Heart right ventricle (tissue), 16 donors: ENCODE data around the gene CLDN6. TPM values are rescaled to one million over a fixed set of nuclear protein-coding genes. Genes with fewer than 3 reads are reported as not detected.

Source experiments
- ATAC-seq, 8 donors: fragments of 200-7000 bp; cut with Tn5 transposase; one replicate each; pipeline ENCODE4 v1.9.1; 2020; ENCODE audit warnings: mild to moderate bottlenecking in 8 of 8, moderate library complexity in 8 of 8, moderate number of reproducible peaks in 1 of 8
- DNase-seq, 2 donors: peaks; one replicate each; pipeline ENCODE4 v3.0.0-alpha.2; 2020
- H3K27ac ChIP-seq, 10 donors: fragments of 200-600 bp; sonication (generic) in 2 of 10; one replicate each; pipeline versions ENCODE4 v1.5.0 to v1.8.0; 2020 to 2022; ENCODE audit warnings: mild to moderate bottlenecking in 3 of 10
- H3K27me3 ChIP-seq, 7 donors: fragments of 200-600 bp; one replicate each; pipeline ENCODE4 v1.8.0; 2021 to 2022; ENCODE audit warnings: mild to moderate bottlenecking in 2 of 7
- H3K36me3 ChIP-seq, 9 donors: fragments of 200-600 bp; sonication (generic) in 1 of 9; one replicate each; pipeline versions ENCODE4 v1.5.0 to v1.8.0; 2020 to 2022; ENCODE audit warnings: mild to moderate bottlenecking in 2 of 9
- H3K4me1 ChIP-seq, 9 donors: fragments of 200-600 bp; sonication (generic) in 1 of 9; one replicate each; pipeline versions ENCODE4 v1.5.0 to v1.8.0; 2020 to 2022; ENCODE audit warnings: mild to moderate bottlenecking in 4 of 9
- H3K4me3 ChIP-seq, 10 donors: fragments of 200-600 bp; sonication (generic) in 2 of 10; one replicate each; pipeline versions ENCODE4 v1.5.0 to v1.8.0; 2020 to 2022; ENCODE audit warnings: mild to moderate bottlenecking in 7 of 10, moderate library complexity in 2 of 10
- H3K9me3 ChIP-seq, 11 donors: fragments of 200-600 bp in 10 of 11; sonication (generic) in 2 of 11; one replicate each; pipeline versions ENCODE4 v1.5.0 to v1.8.0; 2013 to 2022; ENCODE audit warnings: mild to moderate bottlenecking in 2 of 11, control low read depth in 1 of 11, moderate library complexity in 1 of 11
- CTCF ChIP-seq, 9 donors: fragments of 200-600 bp; sonication (generic) in 2 of 9; IDR thresholded peaks; one replicate each; pipeline versions ENCODE4 v1.5.0 to v1.8.0; 2021 to 2022; ENCODE audit warnings: antibody characterized with exemption in 9 of 9, mild to moderate bottlenecking in 5 of 9, moderate library complexity in 1 of 9
- WGBS, 2 donors: extraction: QIAGEN DNeasy Blood & Tissue Kit; methylation state at CpG; one replicate each; pipeline ENCODE4 v1.1.7; 2013; ENCODE audit warnings: inconsistent platforms in 1 of 2; 5-methylcytosine and 5-hydroxymethylcytosine counted together
- intact Hi-C, 10 donors: fragments of 100-400 bp; cut with DNase I; formaldehyde crosslinking; loops; one replicate each; pipeline versions ENCODE4 v1.11.1 to v1.14.2; 2022
- polyA plus RNA-seq, 2 donors: library from polyadenylated mRNA; stranded (reverse); fragments of 200-250 nt; gene quantifications; one replicate each; pipeline ENCODE4 v1.2.3, GENCODE V29; 2013
- total RNA-seq, 10 donors: library from RNA; stranded (reverse); fragmentation: NEBNext Ultra II Directional in 3 of 10; extraction: Animal tissue kit (Norgen Biotek cat#: 25700) in 3 of 10; gene quantifications; one replicate each; pipeline versions ENCODE4 v1.2.1 to v1.2.4, GENCODE V29; 2021 to 2023
- donor health status: Arrhythmogenic right ventricular cardiomyopathy.
- donor health status: ischemic (EF 13 %, LVEDD 7.1; RV severe dilation, severe dysfunction).
- donor health status: healthy with polysubstance abuse.
- donor health status: DM: no; HTN: yes; CAD: no.
- donor health status: DM: no; HTN: no; CAD: no.
- donor health status: ischemic (EF 25% LVEDD 6.9; RV normal size, moderate dysfunction).
- donor health status: ischemic (EF 25% LVEDD 5.7; RV mildly dilated, moderate dysfunction).
- donor health status: healthy.
- donor health status: DM: yes; HTN: yes; CAD: no.
- donor health status: Ischemic cardiomyopathy.
- donor health status: ischemic (EF 35%, LVEDD 5.7; RV mildly dilated, moderate dysfunction).
- donor health status: nonischemic (EF 11% LVEDD 7.7; RV severe dilation, severe dysfunction).
- donor health status: DM: yes; HTN: yes; CAD: no.
- donor health status: PGD.
- donor health status: ischemic (EF 29% LVEDD 5.4; RV normal size, mild dysfunction).
- donor health status: nonischemic (EF 23%, LVEDD 6.1; RV moderate dilation, normal function).

CLDN6 gene
- total and polyA plus RNA-seq, 12 donors, result 0.03 to 0.28 TPM; not detected in 10

- TF ChIP-seq CTCF (IDR thresholded peaks at IDR 0.05), result no peak
Observed at GRCh38 chr16:2971134-2971984, 46.6 kb downstream of the CLDN6 start.

GRCh38 chr16:2970563-2970962 lies 47.4 kb downstream of the CLDN6 start:
- Histone ChIP-seq H3K4me1 (peaks cover 0 to 49% (median 38%) of the 10 kb centered on the region in 9 donors), H3K9me3 (no peaks in the 10 kb centered on the region), H3K27ac (peak overlapping the region in 5 of 10 donors; percentile 43 to 83 (median 63)), H3K27me3 (peaks cover 22 to 34% (median 28%) of the 10 kb centered on the region in 7 donors), H3K36me3 (peaks cover 0 to 24% (median 0%) of the 10 kb centered on the region in 9 donors), H3K4me3 (peak overlapping the region in 8 of 10 donors; percentile 76 to 90 (median 78))
- ATAC-seq (no peak), DNase-seq (no peak)
- TF ChIP-seq CTCF (IDR thresholded peaks at IDR 0.05), result no peak
- intact Hi-C loops, result no loop called here
- 87% methylated on average over 6 of the region's 6 CpGs for WGBS, 2 donors

More at GRCh38 chr16:2971134-2971984, 46.6 kb downstream of the CLDN6 start:
- intact Hi-C loops, result no loop called here
- H3K27ac ChIP-seq, result no peak overlapping the region
- peaks cover 16 to 26% (median 20%) of the 10 kb centered on the region in 7 donors for H3K27me3 ChIP-seq
- ATAC-seq (no peak), DNase-seq (no peak)
- peaks cover 0 to 26% (median 0%) of the 10 kb centered on the region in 9 donors for H3K36me3 ChIP-seq
- H3K9me3 ChIP-seq, result no peaks in the 10 kb centered on the region
- peak overlapping the region in 1 of 10 donors; percentile 90 for H3K4me3 ChIP-seq
- WGBS, 2 donors, result 95 to 96% methylated on average over 35 of the region's 35 CpGs
- H3K4me1 ChIP-seq, result peaks cover 0 to 49% (median 37%) of the 10 kb centered on the region in 9 donors

GRCh38 chr16:2969545-2970521 lies 48.1 kb downstream of the CLDN6 start:
- Histone ChIP-seq H3K4me3 (peak overlapping the region; percentile 44 to 90 (median 78)), H3K9me3 (no peaks in the 10 kb centered on the region), H3K27ac (peak overlapping the region in 9 of 10 donors; percentile 38 to 83 (median 63)), H3K36me3 (peaks cover 0 to 21% (median 0%) of the 10 kb centered on the region in 9 donors), H3K4me1 (peaks cover under 1 to 55% (median 43%) of the 10 kb centered on the region in 9 donors), H3K27me3 (peaks cover 30 to 41% (median 35%) of the 10 kb centered on the region in 7 donors)
- peak in 7 of 9 donors; percentile 29 to 67 (median 55) for TF ChIP-seq CTCF (IDR thresholded peaks at IDR 0.05)
- 3 to 4% methylated on average over 65 to 83 of the region's 83 CpGs for WGBS, 2 donors
- ATAC-seq, result peak; percentile 10 to 49 (median 30)
- intact Hi-C loops, result no loop called here
- DNase-seq, result peak; percentile 55 to 67
